Measurements from ENCODE around the gene AATF.

DNA sequence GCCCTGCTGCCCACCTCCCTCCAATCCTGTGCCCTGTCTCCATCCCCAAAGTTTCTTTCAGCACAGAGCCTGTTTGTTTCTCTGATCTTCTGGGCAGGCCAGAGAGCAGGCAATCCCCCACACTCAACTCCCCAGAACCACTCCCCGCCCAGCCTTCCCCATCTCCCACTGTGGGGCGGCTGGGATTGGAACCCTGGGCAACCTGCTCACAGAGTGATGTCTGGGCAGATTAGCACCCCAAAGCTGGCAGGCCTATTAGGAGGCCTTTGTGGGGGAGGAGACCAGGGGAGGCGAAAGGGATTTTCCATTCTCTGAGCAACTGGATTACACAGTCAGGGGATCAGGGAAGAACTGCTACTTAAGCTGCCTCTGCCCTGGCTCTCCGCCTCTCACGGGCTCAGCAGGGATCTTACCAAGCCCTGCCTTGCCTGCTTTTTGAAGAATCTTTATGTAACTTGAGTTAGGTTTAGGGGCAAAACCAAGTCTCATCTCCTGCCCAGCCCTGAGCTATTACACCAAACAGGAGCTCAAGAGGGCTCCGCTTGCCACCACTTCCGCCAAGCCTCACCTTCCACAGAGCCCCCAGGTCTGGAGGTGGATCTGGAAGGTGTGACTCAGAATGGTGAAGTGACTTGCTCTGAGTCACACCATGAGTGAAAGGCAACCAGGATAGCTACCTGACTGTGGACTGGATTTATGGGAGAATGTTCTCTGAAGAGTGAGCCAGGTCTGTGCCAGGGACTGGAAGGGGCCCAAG, 27.5 kb upstream of the AATF start:
- TF ChIP-seq, protein P1, sequence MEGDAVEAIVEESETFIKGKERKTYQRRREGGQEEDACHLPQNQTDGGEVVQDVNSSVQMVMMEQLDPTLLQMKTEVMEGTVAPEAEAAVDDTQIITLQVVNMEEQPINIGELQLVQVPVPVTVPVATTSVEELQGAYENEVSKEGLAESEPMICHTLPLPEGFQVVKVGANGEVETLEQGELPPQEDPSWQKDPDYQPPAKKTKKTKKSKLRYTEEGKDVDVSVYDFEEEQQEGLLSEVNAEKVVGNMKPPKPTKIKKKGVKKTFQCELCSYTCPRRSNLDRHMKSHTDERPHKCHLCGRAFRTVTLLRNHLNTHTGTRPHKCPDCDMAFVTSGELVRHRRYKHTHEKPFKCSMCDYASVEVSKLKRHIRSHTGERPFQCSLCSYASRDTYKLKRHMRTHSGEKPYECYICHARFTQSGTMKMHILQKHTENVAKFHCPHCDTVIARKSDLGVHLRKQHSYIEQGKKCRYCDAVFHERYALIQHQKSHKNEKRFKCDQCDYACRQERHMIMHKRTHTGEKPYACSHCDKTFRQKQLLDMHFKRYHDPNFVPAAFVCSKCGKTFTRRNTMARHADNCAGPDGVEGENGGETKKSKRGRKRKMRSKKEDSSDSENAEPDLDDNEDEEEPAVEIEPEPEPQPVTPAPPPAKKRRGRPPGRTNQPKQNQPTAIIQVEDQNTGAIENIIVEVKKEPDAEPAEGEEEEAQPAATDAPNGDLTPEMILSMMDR (IDR thresholded peaks at IDR 0.05; ENCODE audit: low read length), result no peak
- TF ChIP-seq EZH2 (optimal IDR thresholded peaks at IDR 0.05; ENCODE audit: low read depth, low read length) (no peak), EZH2phosphoT487 (IDR thresholded peaks at IDR 0.05; ENCODE audit: low read length) (no peak)
